Stimulated activated CD8-positive, alpha-beta memory T cell treated with anti-CD3 and anti-CD28 coated beads, Interleukin-4, amount 100 ng/mL, for 24 hours (primary cell): ENCODE data around the gene B4GALT5.
"Not testable (repeated sequence)": the region's sequence is repeated elsewhere in the genome, so short reads cannot be mapped to it uniquely, and the experiment has no call there.

Experiments
- DNase-seq: peaks from one replicate; pipeline ENCODE4 v3.0.0-alpha.2; 2020; ENCODE audit warnings: low read depth

The B4GALT5 gene

GRCh38 chr20:49729780-49730179, 16.1 kb upstream of the B4GALT5 start:
- DNase-seq, result no peak

GRCh38 chr20:49727894-49728885, 14.5 kb upstream of the B4GALT5 start:
- DNase-seq, result no peak

GRCh38 chr20:49727478-49727877, 13.8 kb upstream of the B4GALT5 start:
- no peak for DNase-seq

- no peak for DNase-seq
These were observed 12.0 kb upstream of the B4GALT5 start for GRCh38 chr20:49725694-49726093.

- not testable (repeated sequence) for DNase-seq
These were observed 11.5 kb upstream of the B4GALT5 start for GRCh38 chr20:49725224-49725606.

- no peak for DNase-seq
These were observed 10.9 kb upstream of the B4GALT5 start for GRCh38 chr20:49724408-49725223.

- not testable (repeated sequence) for DNase-seq
These were observed 10.1 kb upstream of the B4GALT5 start for GRCh38 chr20:49723758-49724157.

GRCh38 chr20:49721326-49721725, 7.6 kb upstream of the B4GALT5 start:
- not testable (repeated sequence) for DNase-seq

GRCh38 chr20:49715466-49715865, 1.8 kb upstream of the B4GALT5 start:
- DNase-seq, result no peak

- DNase-seq, result peak; percentile 19
These were observed 504 bp downstream of the B4GALT5 start for GRCh38 chr20:49712996-49713752.

- no peak for DNase-seq
These were observed 1.1 kb downstream of the B4GALT5 start for GRCh38 chr20:49712646-49712995.

- DNase-seq, result no peak
These were observed 1.6 kb downstream of the B4GALT5 start for GRCh38 chr20:49712118-49712517.

GRCh38 chr20:49711667-49711987, 2.1 kb downstream of the B4GALT5 start:
- DNase-seq, result no peak

- no peak for DNase-seq
These were observed 2.6 kb downstream of the B4GALT5 start for GRCh38 chr20:49710971-49711666.

GRCh38 chr20:49707118-49707517, 6.6 kb downstream of the B4GALT5 start:
- DNase-seq, result no peak

- DNase-seq, result no peak
These were observed 7.0 kb downstream of the B4GALT5 start for GRCh38 chr20:49706630-49707091.

GRCh38 chr20:49705893-49706292, 7.8 kb downstream of the B4GALT5 start:
- not testable (repeated sequence) for DNase-seq

GRCh38 chr20:49705358-49705757, 8.3 kb downstream of the B4GALT5 start:
- DNase-seq, result no peak

- DNase-seq, result no peak
These were observed 8.7 kb downstream of the B4GALT5 start for GRCh38 chr20:49704932-49705336.

- no peak for DNase-seq
These were observed 11.8 kb downstream of the B4GALT5 start for GRCh38 chr20:49701916-49702315.

GRCh38 chr20:49701241-49701790, 12.4 kb downstream of the B4GALT5 start:
- DNase-seq, result no peak
